NCI-H1694 (cell line): Measurements from ENCODE around the gene FPR2.
"Not testable (repeated sequence)": the region's sequence is repeated elsewhere in the genome, so short reads cannot be mapped to it uniquely, and the experiment has no call there.

Experiments
- DNase-seq: peaks from one replicate; lab custom pipeline; 2025; lab: John Stamatoyannopoulos, UW

Gene FPR2

DNA sequence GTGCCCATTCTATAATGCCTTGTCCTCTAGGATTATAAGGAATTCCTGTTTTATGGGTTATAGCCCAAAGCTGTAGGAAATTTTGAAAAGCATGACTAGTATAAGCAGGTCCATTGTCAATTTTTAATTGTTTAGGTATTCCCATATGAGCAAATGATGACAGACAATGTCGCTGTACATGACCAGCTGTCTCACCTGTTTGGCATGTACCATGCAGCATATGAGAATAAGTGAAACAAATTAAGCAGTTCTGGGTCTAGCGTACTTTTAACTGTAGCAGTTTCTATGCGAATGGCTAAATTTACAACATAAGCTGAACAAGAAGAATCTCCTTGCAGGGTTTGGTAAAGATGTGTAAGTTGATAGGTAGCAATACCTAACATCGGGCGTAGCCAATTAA lies 45.6 kb downstream of the FPR2 start:
- not testable (repeated sequence) for DNase-seq

DNA sequence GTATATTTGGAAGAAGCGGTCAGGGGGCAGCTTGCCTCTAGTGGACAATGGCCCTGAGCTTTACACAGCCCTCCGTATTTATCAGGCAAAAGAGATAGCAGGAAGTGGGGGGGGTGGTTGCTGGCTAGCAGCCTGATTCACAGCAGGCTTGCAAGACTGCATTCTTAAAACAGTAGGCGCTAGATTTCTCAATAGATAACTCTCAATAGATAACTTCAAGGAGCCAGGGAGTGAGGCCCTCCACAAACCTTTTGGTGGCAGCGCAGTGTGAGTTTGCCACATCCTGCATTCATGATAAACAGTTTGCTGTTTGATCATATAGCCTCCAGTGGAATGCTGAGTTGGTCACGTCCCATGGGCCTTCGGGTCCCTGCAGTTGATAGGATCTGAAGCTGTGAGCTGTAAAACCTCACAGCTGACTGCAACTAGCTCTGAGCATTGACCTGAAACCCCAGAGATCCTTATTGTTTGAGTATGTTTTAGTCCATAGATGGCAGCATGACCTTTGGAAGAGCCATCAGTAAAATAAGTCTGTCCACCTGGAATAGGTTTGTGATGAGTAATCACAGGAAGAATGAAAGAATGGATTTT lies 46.2 kb downstream of the FPR2 start:
- no peak for DNase-seq

DNA sequence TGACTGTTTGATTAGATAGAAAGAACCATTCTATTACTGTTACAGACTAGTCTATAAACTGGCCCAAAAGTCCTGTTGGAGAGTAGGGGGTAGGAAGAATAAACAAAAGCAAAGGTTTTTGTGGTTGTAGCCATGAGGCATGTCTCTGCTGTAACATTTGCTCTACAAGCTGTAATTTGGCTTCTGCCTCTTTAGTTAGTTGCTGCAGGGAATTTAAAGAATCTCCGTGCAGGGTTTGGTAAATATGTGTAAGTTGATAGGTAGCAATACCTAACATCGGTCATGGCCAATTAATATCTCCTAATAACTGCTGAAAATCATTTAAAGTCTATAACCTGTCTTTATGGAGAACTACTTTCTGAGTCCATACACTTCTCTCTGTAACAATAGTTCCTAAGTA lies 46.9 kb downstream of the FPR2 start:
- DNase-seq: no peak

DNA sequence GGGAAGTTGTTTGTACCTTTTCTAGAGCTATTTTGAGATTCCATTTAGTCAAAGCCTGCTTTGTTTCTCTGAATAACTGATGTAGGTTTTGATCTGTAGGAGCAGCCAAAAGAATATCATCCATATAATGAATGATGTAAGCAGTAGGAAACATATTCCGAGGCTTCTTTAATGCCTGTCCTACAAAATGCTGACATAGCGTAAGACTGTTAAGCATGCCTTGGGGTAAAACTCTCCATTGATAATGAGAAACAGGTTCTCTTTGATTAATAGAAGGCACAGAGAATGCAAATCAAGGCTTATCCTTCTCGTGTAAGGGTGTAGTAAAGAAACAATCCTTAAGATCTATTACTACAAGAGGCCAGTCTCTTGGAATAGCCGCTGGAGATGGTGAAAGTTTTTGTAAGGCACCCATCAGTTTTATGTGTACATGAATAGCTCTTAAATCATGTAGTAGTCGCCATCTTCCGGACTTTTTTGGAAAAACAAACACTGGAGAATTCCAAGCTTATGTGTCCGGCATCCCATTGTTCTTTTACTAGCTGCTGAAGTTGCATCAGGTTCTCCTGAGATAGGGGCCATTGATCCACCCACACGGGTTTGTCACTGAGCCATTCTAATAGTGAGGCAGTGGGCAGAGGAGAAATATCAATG lies 47.5 kb downstream of the FPR2 start:
- no peak for DNase-seq

DNA sequence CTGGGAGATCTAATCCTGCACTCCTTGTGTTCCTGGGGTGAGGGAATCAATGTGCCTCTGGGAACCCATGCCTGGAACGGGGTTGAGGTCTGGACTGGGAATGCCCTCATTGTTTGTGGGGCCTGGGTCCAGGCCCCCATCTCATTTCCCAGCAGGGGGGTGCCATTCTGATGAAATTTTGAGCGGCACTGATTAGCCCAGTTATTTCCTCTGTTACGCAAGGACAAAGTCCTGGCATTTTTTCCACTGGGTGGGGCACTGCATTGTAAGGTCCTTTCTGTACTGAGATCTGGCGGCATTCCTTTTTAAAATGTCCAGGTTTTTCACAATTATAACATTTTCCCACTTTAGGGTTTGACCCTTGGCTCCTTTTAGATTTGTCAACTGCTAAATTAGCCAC lies 48.8 kb downstream of the FPR2 start:
- no peak for DNase-seq

DNA sequence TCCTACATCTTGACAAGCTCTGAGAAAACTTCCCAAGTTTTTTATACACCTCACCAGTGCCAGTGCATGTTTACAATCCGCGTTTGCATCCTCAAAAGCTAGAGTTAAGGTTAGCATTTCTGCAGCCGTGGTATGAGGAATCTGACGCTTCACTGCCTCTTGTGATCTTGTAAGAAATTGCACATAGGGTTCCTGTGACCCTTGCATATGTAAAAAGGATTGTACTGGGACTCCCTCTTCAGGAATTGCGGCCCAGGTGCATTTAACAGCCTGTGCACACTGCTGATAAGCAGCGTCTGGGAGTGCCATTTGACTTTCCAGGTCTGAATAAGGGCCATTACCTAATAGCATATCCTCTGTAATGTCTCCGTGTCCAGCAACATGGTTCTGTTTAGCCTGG lies 49.2 kb downstream of the FPR2 start:
- no peak for DNase-seq

DNA sequence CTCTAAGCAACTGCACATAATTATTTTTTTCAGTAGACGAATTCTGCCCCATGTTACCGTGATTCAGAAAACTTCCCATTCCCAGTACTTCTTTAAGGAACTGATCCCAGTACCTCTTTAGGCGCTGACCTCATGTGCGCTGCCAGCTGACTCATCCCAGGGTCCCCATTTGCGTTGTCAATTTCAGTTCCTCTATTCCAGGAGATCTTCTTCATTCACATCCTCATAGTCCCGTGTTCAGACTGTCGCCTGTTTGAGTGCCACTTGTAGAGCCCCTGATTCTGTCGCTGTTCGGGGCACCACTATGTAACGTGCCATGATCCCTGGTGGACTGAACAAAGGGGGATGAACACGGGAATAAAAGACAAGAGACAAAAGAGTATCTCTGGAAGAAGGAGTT lies 50.4 kb downstream of the FPR2 start:
- no peak for DNase-seq

DNA sequence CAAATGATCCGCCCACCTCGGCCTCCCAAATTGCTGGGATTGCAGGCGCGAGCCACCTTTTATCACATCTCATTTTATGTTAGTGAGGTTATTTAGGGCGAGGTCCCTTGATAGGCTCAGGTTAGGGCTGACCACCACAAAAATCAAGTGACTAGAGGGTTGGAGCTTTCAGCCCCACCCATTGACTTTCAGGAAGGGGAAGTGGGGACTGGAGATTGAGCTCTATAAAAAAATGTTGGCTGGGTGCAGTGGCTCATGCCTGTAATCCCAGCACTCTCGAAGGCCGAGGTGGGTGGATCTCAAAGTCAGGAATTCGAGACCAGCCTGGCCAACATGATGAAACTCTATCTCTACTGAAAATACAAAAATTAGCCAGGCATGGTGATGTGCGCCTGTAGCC lies 54.1 kb downstream of the FPR2 start:
- no peak for DNase-seq

DNA sequence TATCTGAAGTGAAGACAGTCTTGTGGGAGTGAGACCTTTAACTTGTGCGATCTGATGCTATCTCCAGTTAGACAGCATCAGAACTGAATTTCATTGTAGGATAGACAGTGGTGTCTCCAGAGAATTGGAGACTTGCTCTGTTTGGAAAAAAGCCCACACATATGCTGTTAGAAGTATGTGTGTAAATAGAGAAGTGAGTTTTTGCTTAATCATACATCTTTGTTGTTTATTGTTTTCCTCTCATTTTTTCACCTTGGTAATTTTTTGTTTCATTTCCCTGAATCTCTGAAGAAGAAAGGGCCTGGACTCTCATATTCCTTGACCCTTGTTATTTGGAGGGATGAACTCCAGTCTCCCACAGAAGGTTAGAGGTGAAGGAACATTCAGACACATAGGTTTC lies 55.7 kb downstream of the FPR2 start:
- DNase-seq: no peak

DNA sequence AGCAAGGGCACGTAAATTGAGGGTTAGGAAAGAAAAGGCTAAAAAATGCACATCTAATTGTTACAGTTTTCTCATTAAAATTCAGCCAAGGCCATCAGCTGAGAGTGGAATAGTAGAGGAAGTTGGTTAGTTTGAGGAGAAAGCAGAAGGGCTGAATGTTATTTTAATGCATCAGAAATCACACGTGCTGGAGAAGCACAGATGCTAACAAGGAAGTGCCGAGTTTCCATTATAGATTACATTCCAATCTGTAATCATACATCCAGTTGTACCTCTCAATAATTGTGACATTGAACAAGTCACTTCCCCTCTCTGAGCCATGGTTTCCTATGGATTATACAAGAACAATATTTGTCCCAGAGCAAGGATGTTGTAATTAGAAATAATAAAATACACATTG lies 59.0 kb downstream of the FPR2 start:
- no peak for DNase-seq
